ENCODE measurements around the gene BTRC.
"Not testable (repeated sequence)": the region's sequence is repeated elsewhere in the genome, so short reads cannot be mapped to it uniquely, and the experiment has no call there.

Gene BTRC

DNA sequence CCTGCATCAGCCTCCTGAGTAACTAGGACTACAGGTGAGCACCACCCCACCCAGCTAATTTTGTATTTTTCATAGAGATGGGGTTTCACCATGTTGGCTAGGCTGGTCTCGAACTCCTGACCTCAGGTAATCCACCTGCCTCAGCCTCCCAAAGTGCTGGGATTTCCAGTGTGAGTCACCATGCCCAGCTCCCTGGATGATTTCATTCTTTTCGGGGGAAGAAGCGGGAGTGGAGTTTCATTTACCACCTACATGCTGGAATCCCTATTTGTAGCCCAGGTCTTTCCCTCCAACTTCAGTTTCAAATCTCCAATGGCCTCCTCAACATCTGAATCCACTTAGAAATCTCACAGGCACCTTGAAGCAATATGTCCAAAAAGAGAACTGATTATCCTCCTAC lies 2.9 kb upstream of the BTRC start:
- DNase-seq = no peak

- no peak for DNase-seq
These were observed 2.5 kb upstream of the BTRC start for GRCh38 chr10:101351477-101351876.

GRCh38 chr10:101352857-101353256 lies 1.1 kb upstream of the BTRC start:
- DNase-seq = not testable (repeated sequence)

GRCh38 chr10:101354328-101355071 lies 535 bp downstream of the BTRC start:
- DNase-seq = no peak

- no peak for DNase-seq
These were observed 1.2 kb downstream of the BTRC start for GRCh38 chr10:101355072-101355706.

GRCh38 chr10:101356132-101356531 lies 2.2 kb downstream of the BTRC start:
- DNase-seq = no peak

- DNase-seq = no peak
These were observed 4.0 kb downstream of the BTRC start for GRCh38 chr10:101357958-101358357.

- no peak for DNase-seq
These were observed 4.8 kb downstream of the BTRC start for GRCh38 chr10:101358706-101359300.

DNA sequence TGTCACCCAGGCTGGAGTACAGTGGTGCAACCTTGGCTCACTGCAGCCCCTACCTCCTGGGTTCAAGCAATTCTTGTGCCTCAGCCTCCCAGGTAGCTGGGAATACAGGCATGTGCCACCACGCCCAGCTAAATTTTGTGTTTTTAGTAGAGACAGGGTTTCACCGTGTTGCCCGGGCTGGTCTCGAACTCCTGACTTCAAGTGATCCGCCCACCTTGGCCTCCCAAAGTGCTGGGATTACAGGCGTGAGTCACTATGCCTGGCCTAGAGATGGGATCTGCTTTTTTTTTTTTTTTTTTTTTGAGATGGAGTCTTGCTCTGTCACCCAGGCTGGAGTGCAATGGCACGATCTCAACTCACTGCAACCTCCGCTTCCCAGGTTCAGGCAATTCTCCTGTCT lies 6.1 kb downstream of the BTRC start:
- DNase-seq = not testable (repeated sequence)

- not testable (repeated sequence) for DNase-seq
These were observed 6.9 kb downstream of the BTRC start for GRCh38 chr10:101360841-101361240.

GRCh38 chr10:101363850-101364400 lies 10.0 kb downstream of the BTRC start:
- no peak for DNase-seq

- no peak for DNase-seq
These were observed 10.8 kb downstream of the BTRC start for GRCh38 chr10:101364721-101365120.

DNA sequence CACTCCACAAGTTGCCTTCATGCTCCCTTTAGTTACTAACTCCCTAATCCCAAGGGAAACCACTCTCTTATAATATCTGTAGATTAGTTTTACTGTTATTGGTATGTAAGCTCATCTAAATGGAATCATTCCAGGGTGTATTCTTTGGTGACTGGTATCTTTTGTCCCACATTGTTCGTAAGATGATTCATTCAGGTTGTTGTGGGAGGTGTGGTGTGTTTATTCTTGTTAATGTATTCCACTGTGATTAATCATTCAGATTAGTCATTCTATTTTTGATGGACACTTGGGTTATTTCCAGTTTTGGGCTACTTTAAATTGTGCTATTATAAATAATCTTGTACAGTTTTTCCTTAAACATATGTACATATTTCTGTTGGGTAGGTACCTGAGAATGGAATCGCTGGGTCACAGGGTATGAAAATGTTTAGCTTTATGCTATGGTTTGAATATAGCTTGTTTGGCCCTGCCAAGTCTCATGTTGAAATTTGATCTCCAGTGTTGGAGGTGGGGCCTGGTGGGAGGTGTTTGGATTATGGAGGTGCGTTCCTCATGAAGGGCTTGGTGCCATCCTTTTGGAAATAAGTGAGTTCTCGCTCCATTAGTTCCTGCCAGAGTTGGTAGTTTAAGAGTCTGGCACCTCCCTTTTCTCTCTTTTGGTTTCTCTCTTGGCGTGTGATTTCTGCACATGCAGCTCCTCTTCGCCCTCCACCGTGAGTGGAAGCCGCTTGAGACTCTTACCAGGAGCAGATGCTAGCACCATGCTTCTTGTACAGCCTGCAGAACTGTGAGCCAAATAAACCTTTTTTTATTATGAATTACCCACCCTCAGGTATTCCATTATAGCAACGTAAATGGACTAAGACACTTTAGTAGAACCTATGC lies 13.8 kb downstream of the BTRC start:
- DNase-seq = no peak

GRCh38 chr10:101373063-101373462 lies 19.1 kb downstream of the BTRC start:
- no peak for DNase-seq

- not testable (repeated sequence) for DNase-seq
These were observed 20.0 kb downstream of the BTRC start for GRCh38 chr10:101373993-101374392.

DNA sequence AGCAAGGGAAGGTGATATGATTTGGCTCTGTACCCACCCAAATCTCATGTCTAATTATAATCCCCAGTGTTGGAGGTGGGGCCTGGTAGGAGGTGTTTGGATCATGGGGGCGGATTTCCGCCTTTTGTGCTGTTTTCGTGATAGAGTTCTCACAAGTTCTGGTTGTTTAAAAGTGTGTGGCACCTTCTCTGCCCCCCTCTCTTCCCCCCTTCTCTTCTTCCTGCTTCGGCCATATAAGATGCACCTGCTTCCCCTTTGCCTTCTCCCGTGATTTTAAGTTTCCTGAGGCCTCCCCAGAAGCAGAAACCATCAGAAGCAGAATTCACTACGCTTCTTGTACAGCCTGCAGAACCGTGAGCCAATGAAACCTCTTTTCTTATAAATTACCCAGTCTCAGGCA lies 21.1 kb downstream of the BTRC start:
- DNase-seq = no peak

DNA sequence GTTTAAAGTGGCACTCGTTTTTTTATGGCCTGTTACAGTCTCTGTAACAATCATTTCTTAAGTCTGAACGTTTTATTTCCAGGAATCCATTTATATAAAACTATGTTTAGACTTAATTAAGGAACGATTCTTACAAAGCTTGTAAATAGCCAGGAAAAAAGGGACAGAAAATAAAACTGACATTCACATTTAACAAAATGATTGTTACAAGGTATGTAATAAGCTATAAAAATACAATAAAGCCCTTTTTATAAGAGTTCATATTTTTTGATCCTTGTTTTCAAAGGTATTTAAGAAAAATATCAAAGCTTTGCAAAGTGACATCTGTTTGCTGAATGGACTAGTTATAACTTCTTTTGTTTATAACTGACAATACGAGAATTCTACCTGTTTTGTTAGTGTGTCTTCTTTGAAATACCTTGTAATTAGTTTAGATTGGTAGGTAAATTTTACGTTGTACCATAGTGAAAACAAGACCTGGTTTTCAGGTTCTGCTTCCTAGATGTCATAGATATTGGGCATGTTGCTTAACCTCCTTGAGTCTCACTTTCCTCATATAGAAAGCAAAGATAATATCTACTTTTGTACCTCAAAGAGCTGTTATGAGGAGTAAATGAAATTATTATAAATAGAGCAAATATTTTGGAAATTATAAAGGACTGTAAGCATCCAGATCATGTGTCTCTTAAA lies 25.8 kb downstream of the BTRC start:
- DNase-seq = no peak

- DNase-seq = no peak
These were observed 26.5 kb downstream of the BTRC start for GRCh38 chr10:101380353-101381017.

DNA sequence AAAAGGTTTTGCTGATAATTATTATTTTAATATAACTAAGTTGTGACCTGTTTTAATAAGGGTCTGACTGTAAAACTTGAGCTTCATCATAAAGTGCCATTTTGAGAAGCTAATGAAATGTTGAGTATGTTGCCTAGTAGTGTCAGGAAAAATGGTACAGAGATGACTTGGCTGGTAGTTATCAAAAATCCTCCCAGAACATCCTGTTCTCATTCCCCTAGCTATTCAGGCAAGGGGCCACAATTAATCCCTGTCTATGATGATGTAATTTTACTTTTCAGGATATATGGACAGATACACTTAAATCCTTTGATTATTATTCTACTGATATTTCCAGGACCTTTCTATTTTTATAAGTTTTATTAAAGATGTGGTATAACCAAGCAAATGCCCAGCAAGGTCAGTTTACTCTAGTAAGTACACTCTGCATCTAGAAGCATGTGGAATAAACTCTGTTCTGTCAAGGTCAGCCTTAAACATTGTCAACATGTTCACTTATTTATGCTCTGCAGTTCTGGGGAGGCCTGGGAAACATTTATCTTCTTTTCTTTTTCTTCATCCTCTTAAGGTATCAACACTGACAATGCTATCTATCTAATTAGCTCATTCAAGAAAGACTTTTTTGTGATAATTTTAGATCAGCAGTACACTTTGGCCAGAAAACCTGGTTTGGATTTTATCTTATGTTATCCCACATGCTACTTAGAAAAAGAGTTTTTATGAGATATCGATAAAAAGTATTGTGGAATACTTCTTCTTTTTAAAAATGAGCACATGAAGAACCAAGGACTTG lies 32.1 kb downstream of the BTRC start:
- DNase-seq = no peak

DNA sequence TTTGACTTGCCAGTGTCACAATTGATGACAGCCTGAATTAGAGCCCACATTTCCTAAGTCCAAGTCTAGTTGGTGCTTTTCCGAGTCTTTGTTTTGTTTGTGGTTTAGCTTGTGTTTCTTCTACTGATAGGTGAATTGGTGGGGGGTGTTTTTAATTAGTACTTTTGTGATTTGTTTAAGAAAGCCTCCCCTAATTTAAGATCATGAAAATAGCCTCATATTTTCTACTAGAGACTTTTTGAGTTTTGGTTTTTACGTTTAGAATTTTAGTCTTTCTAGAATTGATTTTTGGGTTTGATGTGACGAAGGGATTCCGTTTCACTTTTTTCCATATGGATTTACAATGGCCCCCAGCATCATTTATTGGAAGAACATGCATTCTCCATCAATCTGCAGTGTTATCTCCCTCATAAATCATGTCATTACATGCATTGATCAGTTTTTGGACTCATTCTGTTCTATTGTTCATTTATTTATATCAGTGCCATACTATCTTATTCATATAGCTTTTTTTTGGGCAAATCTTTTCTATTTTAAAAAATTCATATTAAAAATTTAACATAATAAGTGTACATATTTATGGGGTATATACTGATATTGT lies 32.8 kb downstream of the BTRC start:
- DNase-seq = no peak
